Measurements from ENCODE around the gene KRTAP4-4.
"Not testable (repeated sequence)": the region's sequence is repeated elsewhere in the genome, so short reads cannot be mapped to it uniquely, and the experiment has no call there.

Gene KRTAP4-4

DNA sequence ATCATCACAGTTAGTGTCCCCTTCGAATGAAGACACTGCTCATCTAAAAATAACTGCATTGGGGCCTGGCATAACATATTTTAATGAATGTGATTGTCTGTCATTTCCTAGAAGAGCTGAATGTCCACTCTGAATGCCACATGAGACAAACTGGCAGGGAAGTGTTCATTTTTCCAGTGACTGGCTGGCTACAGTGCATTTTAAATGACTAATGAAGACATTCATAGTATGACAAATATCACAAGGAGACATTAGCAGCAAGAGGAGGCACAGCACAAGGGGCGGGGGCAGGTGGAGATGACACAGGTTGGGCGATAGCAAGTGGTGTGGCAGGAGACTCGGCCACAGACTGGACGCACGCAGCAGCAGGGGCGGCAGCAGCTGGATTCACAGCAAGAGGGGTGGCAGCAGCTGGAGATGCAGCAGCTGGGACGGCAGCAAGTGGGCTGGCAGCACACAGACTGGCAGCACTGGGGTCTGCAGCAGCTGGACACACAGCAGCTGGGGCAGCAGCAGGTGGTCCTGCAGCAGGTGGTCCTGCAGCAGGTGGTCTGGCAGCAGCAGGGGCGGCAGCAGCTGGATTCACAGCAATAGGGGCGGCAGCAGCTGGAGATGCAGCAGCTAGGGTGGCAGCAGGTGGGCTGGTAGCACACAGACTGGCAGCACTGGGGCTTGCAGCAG, 11.4 kb downstream of the KRTAP4-4 start:
- not testable (repeated sequence) for DNase-seq

DNA sequence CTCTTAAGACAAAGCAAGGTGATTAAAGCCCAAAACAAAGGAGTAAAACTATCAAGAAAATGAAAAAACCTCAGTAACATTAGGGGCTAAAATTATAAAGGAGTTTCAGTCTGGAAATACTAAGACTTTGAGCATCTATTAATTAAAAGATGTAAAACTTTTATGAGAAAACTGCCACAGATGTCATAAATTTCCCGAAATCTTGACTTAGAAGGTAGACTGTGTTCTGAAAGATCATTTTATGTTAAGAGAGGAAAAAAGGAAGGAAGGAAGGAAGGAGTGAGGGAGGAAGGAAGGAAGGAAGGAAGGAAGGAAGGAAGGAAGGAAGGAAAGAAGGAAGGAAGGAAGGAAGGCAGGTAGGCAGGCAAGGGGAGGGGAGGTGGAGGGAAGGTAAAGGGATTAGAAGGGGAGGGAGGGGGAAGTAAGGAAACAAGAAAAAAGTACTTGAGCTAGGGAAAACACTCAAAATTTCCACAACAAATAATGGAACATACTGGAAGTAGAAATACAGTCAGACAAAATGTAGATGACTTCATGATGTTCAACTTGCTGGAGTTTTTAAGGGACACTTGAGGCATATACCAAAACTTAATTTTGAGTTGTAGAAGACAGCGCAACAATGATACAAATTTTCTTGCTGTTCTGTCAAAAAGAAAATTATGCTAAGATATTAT, 12.9 kb downstream of the KRTAP4-4 start:
- DNase-seq = no peak

DNA sequence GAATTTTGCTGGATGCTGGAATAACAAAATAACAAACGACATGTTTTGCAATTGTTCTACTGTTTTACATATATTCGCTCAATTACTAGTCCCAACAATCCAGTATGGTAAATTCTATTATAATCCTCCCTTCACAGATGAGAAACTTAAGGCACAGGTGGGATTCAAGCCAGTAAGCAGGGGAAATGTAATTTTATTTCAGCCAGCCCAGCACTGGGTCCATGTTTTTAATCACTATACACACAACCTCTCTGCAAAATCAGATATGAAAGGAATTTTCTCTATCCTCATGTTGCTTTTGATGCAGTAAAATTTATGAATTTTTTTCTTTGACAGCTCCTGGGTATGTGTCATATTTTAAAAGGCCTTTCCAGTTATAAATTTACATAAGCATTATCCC, 15.3 kb downstream of the KRTAP4-4 start:
- no peak for DNase-seq

DNA sequence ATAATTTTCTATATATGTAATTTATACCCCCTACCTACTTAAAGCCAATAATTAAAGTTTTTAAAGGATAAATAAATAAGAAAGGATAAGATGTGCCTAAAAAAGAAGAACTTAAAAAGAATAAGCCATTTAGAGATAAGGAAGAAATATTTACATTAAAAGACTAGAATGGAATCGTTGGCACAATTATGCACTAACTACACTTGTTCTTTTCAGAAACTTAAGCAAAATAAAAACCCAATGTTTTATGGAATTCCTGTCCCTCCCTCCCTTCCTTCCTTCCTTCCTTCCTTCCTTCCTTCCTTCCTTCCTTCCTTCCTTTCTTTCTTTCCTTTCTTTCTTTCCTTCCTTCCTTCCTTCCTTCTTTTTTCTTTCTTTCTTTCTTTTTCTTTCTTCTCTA, 15.7 kb downstream of the KRTAP4-4 start:
- no peak for DNase-seq

DNA sequence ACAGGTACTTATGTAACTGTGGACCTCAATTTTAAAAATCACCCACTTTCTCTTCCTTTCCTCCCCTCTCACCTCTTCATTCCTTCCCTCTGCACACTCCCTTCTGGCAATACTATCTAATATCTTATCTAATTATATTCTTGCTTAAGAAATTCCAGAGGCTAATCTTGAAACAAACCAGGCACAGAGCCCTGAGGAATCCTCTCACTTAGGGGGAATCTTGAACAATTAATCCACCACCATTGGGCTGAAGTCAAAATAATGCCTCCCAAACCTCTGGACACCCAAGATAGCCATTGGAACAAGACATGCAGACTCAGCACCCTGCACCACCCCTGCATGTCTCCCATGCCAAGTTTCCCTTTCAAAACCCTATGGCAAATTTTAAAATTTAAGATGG, 19.2 kb downstream of the KRTAP4-4 start:
- DNase-seq = no peak

DNA sequence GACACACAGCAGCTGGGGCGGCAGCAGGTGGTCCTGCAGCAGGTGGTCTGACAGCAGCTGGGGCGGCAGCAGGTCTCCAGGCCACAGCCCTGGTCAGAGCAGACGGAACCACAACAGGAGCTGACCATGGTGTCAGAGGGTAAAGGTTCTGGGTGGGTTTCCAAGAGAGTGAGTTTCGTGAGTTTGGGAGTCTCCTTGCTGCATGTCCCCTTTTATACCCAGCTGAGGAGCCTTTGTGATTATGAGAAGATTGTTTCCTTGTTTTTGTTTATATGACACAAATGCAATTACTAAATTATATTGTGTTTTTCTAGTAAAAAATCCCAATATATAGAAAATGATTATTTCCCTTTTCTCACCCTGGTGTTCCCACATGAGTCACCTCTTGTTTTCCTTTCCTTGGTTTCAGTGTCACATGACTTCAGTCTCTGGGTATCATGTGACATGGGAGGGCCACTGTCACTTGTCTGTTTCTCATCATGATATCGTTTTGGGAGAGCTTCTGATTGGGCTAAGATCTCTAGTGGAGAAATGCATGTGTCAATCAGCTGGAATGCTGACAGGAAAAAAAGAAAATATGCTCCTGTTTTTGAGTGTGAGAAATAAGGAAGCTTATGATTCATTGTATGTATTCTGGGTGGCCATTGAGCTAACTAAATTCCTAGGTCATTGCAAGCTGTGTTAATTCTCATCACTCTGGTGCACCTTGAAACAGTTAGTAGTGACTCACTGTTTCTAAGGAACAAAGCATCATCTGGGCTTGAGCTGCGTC, 20.0 kb downstream of the KRTAP4-4 start, which contains the start of gene KRTAP4-6:
KRTAP4-6 (minus strand) TSS at position 185 of the 772 bp plus-strand sequence; CDS start at position 128, 57 bp downstream.
- peak; percentile 97 for DNase-seq

DNA sequence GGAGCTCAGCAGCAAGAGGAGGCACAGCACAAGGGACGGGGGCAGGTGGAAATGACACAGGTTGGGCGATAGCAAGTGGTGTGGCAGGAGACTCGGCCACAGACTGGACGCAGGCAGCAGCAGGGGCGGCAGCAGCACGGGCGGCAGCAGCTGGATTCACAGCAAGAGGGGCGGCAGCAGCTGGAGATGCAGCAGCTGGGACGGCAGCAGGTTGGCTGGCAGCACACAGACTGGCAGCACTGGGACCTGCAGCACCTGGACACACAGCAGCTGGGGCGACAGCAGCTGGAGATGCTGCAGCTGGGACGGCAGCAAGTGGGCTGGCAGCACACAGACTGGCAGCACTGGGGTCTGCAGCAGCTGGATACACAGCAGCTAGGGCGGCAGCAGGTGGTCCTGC, 20.7 kb downstream of the KRTAP4-4 start:
- DNase-seq = not testable (repeated sequence)

DNA sequence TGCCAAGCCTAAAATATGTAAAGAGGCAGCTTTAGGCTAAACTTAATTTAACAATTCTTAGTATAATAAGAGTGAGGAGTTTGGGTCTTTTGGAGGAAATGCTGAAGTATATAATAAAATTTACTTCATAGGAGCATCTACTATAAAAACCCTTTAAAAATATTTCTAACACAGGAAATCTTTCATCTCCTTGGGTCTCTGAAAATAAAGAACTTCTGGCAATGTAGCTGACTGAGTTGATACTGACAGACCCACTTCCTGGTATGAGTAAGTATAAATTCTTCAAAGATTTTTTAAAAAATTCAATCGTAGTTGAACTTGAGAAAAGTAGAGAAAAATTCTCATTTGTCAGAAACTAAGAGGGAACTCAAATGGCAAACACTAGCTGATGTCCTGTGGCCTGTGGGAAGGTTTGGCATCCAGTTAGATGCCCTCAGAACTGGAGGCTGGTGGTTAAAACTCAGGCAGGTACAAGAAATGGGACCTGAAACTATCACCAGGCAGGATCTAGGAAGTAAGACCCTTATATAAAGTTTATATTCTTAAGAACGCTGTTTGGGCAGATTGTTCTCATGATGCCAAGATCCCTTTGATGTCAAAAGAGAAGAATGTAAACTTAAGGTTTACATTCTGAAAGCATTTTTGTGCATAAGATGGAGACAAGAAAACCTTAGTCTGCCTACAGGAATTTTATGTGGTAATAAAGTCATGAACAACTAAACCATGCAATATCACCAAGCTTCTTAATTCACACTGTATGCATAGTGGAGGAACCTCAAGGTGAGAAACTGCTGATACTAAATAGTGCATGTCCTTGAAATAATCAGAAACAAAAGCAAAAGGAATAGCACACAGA, 26.4 kb downstream of the KRTAP4-4 start:
- DNase-seq = peak; percentile 31

DNA sequence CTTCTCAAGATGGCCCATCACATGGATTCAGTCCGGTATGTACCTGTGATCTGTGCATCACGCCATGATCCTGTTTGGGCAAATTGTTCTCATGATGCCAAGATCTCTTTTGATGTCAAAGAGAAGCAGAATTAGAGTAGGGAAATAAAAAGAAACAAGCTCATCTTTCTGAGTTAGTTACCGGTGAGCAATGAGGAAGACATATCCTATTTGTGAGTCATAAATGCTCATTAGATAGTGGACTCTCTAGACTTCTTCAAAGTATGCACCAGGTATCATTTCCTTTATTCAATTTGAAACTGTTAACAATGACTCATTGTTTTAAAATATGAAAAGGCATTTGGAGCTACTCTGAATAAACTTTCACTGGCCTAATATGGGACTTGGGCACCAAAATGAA, 28.6 kb downstream of the KRTAP4-4 start:
- DNase-seq = peak; percentile 40

DNA sequence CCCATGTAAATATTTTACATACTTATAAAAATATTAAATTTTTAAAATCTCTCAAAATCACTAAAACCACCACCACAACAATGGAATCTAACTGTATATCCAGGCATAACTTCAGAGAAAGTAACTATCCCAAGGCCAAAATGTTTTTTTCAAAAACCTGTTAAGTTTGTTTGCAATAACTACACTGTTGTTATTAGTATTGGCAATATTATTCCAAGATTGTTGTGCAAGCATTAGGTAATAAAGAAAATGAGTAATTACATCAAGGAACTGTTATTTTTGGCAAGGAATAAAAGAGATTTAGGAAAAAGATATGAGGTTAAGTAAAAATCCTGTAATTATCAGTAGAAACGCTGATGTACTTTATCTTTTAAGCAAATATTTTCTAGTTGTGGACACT, 33.2 kb downstream of the KRTAP4-4 start:
- DNase-seq = no peak

DNA sequence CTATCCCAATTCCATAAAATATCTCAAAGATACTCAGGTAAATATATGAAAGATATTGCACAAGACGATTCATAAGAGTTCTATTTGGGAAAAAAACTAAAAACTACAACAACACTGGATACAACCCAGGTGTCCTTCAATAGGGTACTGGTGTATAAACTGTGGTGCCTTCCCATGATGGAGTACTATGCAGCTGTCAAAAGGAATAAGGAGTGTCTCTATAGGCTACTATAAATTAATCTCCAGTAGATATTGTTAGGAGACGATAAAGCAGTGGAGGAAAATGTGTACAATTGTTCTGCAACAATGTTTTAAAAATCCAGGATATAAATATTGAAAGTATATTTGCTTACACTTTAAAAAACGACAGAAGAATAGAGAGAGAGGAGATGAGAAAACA, 34.1 kb downstream of the KRTAP4-4 start:
- DNase-seq = no peak

DNA sequence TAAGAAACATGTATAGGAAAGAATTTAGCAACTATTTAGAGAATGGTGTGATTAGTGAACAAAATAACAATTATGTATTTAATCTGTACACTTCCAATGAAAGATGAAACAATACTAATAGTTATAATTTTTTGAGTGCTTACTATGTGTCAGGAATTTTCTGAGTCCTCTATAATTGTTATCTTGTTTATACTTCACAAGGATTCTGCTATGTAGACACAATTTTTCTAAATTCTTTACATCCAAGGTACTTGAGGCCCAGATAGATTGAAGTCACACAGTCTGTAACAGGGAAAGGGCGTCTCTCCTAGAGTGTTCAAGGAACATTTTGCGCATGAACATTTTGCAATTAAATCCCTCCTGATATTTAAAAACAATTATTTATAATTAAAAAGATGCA, 35.5 kb downstream of the KRTAP4-4 start:
- no peak for DNase-seq

DNA sequence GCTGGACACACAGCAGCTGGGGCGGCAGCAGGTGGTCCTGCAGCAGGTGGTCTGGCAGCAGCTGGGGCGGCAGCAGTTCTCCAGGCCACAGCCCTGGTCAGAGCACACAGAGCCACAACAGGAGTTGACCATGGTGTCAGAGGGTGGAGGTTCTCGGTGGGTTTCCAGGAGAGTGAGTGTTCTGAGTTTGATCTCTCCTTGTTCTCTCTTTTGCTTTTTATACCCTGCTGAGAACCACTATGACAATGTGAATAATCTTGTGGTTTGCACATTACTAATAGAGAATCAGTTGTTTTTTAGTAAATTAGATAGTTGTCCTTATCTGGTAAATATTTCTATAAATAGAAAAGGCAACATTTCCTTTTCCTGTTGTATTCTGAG, 36.6 kb downstream of the KRTAP4-4 start, which contains the start of gene KRTAP4-12:
KRTAP4-12 (minus strand) TSS at position 192 of the 381 bp plus-strand sequence; CDS start at position 132, 60 bp downstream.
- not testable (repeated sequence) for DNase-seq

DNA sequence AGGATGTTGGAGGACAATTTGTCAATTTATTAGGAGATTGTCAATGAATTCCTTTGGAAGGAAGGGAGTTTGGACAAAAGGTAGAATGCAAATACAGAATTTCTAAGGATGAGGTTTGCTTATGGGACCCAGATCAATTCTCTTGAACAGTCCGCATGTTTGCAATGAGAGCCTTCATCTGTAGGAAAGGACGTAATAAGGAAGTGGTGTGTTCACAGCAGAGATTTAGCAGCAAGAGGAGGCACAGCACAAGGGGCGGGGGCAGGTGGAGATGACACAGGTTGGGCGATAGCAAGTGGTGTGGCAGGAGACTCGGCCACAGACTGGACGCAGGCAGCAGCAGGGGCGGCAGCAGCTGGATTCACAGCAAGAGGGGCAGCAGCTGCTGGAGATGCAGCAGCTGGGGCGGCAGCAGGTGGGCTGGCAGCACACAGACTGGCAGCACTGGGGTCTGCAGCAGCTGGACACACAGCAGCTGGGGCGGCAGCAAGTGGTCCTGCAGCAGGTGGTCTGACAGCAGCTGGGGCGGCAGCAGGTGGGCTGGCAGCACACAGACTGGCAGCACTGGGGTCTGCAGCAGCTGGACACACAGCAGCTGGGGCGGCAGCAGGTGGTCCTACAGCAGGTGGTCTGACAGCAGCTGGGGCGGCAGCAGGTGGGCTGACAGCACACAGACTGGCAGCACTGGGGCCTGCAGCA, 37.1 kb downstream of the KRTAP4-4 start:
- DNase-seq = not testable (repeated sequence)

DNA sequence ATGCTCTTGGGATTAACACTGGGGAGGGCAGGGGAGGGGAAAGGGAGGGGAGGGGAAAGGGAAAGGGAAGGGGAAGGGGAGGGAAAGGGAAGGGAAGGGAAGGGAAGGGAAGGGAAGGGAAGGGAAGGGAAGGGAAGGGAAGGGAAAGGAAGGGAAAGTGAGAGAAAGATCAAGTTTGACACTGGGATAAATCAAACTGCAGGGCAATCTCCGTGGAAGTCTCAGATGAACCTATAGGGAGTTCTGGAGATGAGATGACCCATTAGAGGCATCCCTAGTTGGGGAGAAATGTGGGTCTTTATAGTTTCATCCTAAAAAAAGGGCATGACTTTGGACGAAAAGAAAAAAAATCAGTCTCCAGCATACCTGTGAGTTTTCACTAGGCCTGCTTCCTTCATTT, 38.8 kb downstream of the KRTAP4-4 start:
- DNase-seq = no peak

DNA sequence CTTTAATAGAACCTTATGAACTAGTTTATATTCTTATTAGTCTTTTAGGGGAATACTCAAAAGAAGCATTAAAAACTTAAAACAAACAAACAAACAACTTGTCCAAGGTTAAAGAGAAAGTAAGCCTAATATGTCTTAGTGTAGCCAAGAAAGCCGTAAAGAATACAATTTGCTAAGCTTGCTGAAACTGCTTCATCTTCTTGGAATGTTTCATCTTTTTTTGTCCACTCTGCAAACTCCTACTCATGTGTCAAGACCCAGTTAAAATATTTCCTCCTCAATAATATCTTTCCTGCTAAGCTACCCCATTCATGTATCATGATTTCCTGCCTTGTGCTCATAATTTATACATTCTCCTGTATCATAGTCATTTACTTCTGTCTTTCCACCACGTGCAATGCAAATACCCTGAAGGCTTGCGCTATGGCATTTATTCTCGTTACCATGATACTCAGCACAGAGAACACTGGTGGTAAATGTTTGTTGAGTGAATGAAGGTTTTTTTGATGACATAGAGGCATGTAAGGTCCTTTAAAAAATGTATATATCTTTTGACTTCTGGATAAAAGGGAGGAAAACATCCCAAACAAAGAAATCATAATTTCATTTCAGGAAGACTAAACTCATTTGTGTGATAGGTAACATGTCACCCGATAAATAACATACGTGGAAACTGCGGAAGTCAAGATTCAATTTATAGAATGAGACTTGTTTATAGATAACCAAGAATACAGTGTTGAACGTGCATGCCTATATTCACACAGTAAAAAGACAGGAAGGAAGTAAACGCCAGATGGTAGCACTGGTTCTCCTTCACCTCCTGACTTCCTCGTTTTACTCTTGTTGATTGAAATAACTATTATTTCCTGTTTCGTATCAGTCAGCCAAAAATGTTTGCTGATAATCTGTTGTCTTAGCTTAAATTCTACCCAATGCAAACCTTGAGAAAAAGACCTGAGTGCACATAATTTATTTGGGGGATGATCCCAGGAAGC, 40.6 kb downstream of the KRTAP4-4 start:
- DNase-seq = peak; percentile 63

DNA sequence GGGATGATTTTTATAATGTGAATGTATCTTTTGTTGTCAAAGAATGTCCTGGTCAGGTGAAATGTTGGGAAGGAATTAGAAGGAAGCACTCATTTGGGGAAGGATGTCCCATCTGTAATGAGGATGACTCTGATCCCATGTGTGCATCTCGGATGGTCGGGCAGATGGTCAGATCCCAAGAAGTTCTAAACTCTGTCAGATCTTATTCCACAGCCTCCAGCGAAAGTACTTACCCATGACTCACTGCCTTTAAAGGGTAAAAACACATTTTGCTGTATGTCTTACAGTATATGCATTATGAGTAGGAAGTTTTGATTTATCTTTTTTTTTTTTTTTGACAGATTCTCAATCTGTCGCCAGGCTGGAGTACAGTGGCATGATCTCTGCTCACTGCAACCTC, 41.8 kb downstream of the KRTAP4-4 start:
- DNase-seq = peak; percentile 42

DNA sequence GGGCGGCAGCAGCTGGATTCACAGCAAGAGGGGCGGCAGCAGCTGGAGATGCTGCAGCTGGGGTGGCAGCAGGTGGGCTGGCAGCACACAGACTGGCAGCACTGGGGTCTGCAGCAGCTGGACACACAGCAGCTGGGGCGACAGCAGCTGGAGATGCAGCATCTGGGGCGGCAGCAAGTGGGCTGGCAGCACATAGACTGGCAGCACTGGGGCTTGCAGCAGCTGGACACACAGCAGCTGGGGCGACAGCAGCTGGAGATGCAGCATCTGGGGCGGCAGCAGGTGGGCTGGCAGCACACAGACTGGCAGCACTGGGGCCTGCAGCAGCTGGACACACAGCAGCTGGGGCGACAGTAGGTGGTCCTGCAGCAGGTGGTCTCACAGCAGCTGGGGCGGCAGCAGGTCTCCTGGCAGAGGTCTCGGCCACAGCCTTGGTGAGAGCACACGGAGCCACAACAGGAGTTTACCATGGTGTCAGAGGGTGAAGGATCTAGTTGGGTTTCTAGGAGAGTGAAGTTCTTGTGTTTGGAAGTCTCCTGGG, 42.6 kb downstream of the KRTAP4-4 start, which contains the start of gene KRTAP4-11:
KRTAP4-11 (minus strand) TSS at position 528 of the 541 bp plus-strand sequence; CDS start at position 470, 58 bp downstream.
- not testable (repeated sequence) for DNase-seq

DNA sequence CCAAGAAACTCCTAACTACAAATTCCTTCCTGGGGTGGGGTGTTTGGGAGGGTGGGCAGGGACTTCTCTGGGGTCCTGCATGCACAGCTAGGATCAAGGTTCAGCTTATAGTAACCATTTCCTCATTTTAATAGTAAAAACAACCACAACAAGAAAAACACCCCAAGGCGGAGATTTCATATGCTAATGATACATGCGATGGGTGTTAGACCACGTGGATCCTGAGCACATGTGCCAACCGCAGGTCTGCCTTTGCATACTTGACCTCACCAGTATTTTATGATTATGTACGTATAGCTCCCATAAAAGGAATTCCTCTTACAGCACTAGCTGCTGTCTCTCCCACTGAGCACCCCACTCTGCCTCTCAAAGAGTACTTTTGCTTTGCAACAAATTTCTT, 44.3 kb downstream of the KRTAP4-4 start:
- DNase-seq = peak; percentile 66

All from fibroblast of skin of abdomen (primary cell).